NCI-H2171 treated with DMSO at 0.1 percent for 48 hours (cell line): ENCODE measurements around the gene TSTD1.
"Not testable (repeated sequence)": the region's sequence is repeated elsewhere in the genome, so short reads cannot be mapped to it uniquely, and the experiment has no call there.

ENCODE experiments used
- DNase-seq: peaks from one replicate; lab custom pipeline; 2025; lab: John Stamatoyannopoulos, UW

TSTD1 gene

GRCh38 chr1:161033751-161034150 lies 5.0 kb downstream of the TSTD1 start:
- no peak for DNase-seq

GRCh38 chr1:161032409-161032808 lies 6.4 kb downstream of the TSTD1 start:
- DNase-seq, result no peak

- no peak for DNase-seq
Measured at GRCh38 chr1:161031874-161032273, 6.9 kb downstream of the TSTD1 start.

DNA sequence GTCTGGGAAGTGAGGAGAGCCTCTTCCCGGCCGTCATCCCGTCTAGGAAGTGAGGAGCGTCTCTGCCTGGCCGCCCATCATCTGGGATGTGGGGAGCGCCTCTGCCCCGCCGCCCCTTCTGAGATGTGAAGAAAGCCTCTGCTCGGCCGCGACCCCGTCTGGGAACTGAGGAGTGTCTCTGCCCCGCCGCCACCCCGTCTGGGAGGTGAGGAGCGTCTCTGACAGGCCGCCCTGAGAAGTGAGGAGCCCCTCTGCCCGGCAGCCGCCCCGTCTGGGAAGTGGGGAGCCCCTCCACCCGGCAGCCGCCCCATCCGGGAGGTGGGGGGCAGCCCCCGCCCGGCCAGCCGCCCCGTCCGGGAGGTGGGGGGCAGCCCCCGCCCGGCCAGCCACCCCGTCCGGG lies 9.3 kb downstream of the TSTD1 start:
- not testable (repeated sequence) for DNase-seq

GRCh38 chr1:161026954-161027353 lies 11.8 kb downstream of the TSTD1 start:
- not testable (repeated sequence) for DNase-seq

- not testable (repeated sequence) for DNase-seq
Measured at GRCh38 chr1:161022432-161022831, 16.3 kb downstream of the TSTD1 start.

GRCh38 chr1:161021970-161022353 lies 16.8 kb downstream of the TSTD1 start:
- no peak for DNase-seq

- DNase-seq, result peak; percentile 99
Measured at GRCh38 chr1:161021165-161021969, 17.4 kb downstream of the TSTD1 start.

- no peak for DNase-seq
Measured at GRCh38 chr1:161020509-161021164, 18.1 kb downstream of the TSTD1 start, which contains the start of gene F11R. Gene F11R, minus strand, starts transcription at chr1:161021152. Its CDS starts 79 bp downstream, at chr1:161021073.

GRCh38 chr1:161019751-161020495 lies 18.8 kb downstream of the TSTD1 start:
- DNase-seq, result peak; percentile 14

- DNase-seq, result not testable (repeated sequence)
Measured at GRCh38 chr1:161019111-161019660, 19.6 kb downstream of the TSTD1 start.

DNA sequence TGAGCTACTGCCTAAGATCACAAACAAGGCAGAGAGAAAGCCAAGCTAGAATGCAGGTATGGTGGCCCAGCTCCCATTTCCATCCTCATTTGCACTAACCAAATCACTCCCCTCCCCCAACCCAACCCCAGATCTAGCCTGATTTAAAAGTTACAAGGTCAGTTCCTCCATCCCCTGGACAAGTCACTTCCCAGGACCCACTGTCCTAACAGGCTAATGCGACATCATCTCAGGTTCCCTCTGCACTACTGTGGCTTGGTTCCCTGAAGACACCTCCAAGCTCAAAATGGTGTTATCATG lies 20.2 kb downstream of the TSTD1 start:
- no peak for DNase-seq

GRCh38 chr1:161017756-161018630 lies 20.8 kb downstream of the TSTD1 start:
- DNase-seq, result no peak

DNA sequence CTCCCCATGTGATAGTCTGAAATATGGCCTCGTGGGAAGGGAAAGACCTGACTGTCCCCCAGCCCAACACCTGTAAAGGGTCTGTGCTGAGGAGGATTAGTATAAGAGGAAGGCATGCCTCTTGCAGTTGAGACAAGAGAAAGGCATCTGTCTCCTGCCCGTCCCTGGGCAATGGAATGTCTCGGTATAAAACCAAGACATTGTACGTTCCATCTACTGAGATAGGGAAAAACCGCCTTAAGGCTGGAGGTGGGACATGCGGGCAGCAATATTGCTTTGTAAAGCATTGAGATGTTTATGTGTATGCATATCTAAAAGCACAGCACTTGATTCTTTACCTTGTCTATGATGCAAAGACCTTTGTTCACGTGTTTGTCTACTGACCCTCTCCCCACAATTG lies 21.6 kb downstream of the TSTD1 start:
- DNase-seq, result not testable (repeated sequence)

GRCh38 chr1:161016683-161017082 lies 22.1 kb downstream of the TSTD1 start:
- DNase-seq, result not testable (repeated sequence)

DNA sequence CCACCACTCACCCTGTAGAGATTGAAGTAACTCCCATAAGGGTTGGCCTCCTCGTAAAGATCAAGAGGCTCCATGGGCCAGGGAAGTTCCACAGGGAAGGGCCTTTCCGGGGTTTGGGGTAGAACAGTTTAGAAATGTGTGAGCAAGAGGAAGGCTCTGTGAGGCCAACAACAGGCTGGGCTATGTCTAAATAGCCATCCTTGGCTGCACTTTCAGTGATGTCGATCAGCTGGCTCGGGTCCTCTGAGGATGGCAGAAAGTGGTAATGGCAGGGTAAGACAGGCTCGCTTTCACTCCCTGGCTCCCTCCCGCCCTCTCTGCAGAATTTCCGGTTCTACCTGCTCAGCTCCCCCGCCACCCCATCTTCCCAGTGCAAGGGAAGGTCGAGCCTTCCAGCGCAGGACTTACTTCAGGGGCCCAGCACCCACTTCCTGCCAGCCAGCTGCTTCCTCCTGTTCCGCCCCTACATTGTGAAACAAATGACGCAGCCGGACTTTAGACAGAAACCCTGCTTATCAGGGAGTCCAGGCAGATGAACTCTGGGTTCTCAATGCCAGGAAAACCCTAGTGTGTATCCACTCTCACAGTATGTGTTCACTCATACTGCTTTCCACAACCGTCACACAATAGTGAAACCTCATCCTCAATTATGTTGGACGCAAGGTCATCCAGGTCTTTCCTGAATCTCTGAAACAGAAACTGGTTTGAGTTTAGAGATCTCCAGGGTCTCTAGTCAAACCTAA lies 25.1 kb downstream of the TSTD1 start:
- DNase-seq, result no peak

DNA sequence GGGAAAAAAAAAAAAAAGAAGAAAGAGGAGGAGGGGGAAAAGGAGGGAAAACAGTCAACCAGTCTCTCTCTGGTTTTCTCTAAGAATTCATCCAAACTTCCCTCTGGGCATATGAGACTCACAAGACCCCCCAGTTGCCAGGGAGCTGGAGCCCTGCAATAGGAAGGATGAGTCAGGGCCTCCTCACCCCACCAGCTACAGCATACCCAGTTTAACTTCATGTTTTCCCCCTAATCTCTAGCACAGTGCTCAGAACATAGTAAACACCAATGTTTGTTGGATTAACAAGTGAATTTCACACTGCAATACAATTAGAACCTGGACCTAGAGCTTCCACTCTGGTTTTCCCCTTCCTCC lies 25.7 kb downstream of the TSTD1 start:
- DNase-seq, result no peak

DNA sequence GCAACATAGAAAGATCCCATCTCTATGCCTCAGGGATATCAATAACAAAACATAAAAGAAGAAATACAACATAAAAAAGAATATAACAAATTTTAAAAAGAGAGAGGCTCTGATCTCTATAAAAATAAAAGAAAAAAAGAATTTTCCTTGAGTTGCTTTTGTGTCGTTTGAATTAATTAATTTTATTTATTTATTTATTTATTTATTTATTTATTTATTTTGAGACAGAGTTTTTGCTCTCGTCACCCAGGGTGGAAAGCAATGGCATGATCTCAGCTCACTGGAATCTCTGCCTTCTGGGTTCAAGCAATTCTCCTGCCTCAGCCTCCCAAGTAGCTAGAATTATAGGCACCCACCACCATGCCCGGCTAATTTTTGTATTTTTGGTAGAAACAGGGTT lies 26.3 kb downstream of the TSTD1 start:
- DNase-seq, result no peak

DNA sequence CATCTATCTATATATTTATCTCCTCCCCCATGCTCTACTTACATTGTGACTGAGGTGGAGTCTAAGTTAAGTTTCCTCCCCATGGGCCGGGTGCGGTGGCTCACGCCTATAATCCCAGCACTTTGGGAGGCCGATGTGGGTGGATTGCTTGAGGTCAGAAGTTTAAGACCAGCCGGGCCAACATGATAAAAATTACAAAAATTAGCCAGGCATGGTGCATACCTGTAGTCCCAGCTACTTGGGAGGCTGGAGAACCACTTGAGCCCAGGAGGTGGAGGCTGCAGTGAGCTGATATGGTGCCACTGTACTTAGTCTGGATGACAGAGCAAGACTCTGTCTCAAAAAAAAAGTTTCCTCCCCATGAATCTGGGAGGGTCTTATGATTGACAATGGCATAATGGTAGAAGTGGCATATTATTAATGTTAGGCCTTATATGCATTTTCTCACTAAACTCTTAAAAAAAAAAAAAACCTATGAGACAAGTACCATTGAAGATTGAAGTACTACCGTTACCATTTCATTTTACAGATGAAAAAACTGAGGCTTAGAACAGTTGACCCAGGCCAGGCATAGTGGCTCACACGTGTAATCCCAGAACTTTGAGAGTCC lies 29.1 kb downstream of the TSTD1 start:
- DNase-seq, result no peak

DNA sequence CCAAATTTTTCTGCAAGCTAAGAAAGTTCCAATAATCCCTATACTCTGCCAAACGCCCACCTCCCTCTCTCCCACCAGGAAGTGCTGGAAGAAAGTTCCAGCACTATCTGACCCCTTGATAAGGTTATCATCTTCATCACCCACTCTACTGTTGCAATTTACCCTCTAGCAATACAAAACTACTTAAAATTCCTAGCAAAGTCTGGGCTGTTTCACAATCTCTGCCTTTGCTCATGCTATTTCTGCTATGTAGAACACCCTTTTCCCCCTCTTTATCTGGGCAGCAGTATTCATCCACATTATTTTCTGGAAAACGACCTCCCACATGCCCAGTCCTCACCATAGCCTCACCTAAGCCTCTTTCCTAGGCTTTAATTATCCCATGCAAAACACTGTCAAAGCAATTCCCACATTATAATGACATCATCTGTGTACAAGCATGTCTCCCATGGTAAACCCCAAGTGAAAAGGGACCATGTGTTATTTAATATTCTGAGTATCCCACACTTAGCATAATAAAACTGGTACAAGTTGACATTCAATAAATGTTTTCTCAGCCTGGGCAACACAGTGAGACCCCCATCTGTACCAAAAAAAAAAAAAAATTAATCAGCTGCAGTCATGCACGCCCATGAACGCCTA lies 29.8 kb downstream of the TSTD1 start:
- DNase-seq, result no peak
